ENCODE measurements around the gene DLGAP1.
"Not testable (repeated sequence)": the region's sequence is repeated elsewhere in the genome, so short reads cannot be mapped to it uniquely, and the experiment has no call there.

- not testable (repeated sequence) for TF ChIP-seq EZH2 (IDR thresholded peaks at IDR 0.05; ENCODE audit: insufficient read depth, poor library complexity, severe bottlenecking); EZH2phosphoT487 (IDR thresholded peaks at IDR 0.05; ENCODE audit: insufficient read depth, low read depth)
Measured at GRCh38 chr18:4022749-4023148, 432.4 kb downstream of the DLGAP1 start.
